ENCODE results near the gene CYP2S1.
"Not testable (repeated sequence)": the region's sequence is repeated elsewhere in the genome, so short reads cannot be mapped to it uniquely, and the experiment has no call there.

CYP2S1 gene

GRCh38 chr19:41192574-41193429 is at the start of gene CYP2S1:
Gene CYP2S1 (plus strand): TSS chr19:41193219. CDS start chr19:41193265, 46 bp downstream.
- peak; percentile 39 to 44 for DNase-seq

- peak; percentile 86 to 88 for DNase-seq
Observed at GRCh38 chr19:41144403-41144802, 48.6 kb upstream of the CYP2S1 start.

- no peak for DNase-seq
Observed at GRCh38 chr19:41149831-41150230, 43.2 kb upstream of the CYP2S1 start.

- not testable (repeated sequence) for DNase-seq
Observed at GRCh38 chr19:41150986-41151385, 42.0 kb upstream of the CYP2S1 start.

GRCh38 chr19:41154060-41154459 is 39.0 kb upstream of the CYP2S1 start:
- no peak for DNase-seq

- DNase-seq: no peak
Observed at GRCh38 chr19:41156207-41156606, 36.8 kb upstream of the CYP2S1 start.

- DNase-seq: no peak
Observed at GRCh38 chr19:41159881-41160280, 33.1 kb upstream of the CYP2S1 start.

GRCh38 chr19:41161903-41162302 is 31.1 kb upstream of the CYP2S1 start:
- peak in 1 of 2 experiments; percentile 22 for DNase-seq

GRCh38 chr19:41166944-41167804 is 25.8 kb upstream of the CYP2S1 start:
- no peak for DNase-seq

GRCh38 chr19:41172297-41173164 is 20.5 kb upstream of the CYP2S1 start:
- no peak for DNase-seq

- DNase-seq: no peak
Observed at GRCh38 chr19:41174297-41174928, 18.6 kb upstream of the CYP2S1 start.

GRCh38 chr19:41175801-41176777 is 16.9 kb upstream of the CYP2S1 start:
- DNase-seq: peak; percentile 38 to 51

GRCh38 chr19:41180173-41180572 is 12.8 kb upstream of the CYP2S1 start:
- DNase-seq: not testable (repeated sequence)

GRCh38 chr19:41186971-41187883 is 5.8 kb upstream of the CYP2S1 start:
- no peak for DNase-seq

GRCh38 chr19:41187884-41188279 is 5.1 kb upstream of the CYP2S1 start:
- no peak for DNase-seq

- no peak for DNase-seq
Observed at GRCh38 chr19:41189425-41190065, 3.5 kb upstream of the CYP2S1 start.

GRCh38 chr19:41193430-41194156 is 574 bp downstream of the CYP2S1 start:
- no peak for DNase-seq

- no peak for DNase-seq
Observed at GRCh38 chr19:41194157-41194552, 1.1 kb downstream of the CYP2S1 start.

Measured in activated T-cell treated with anti-CD3 and anti-CD28 coated beads, Interleukin-2, amount 50 U/mL, for 48 hours (primary cell).